ENCODE data around the gene ZNF689.

DNA sequence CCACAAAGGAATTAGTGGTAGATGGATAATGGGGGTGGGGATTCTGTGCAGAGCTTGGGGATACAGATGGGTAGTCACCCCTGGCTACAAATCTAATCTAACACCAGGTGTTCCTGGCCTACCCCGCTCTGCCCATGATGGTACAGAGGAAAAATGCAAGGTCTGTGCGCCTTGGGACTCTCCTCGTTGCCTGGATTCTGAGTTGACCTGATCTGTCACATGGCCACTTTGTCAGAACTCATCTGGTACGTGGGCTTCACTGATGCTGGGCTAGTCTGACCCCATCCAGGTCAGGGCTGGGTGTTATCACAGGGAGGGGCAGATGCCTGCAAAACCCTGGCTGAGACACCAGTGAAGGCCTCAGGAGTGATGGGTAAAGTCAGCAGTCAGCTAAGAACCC is 57.2 kb downstream of the ZNF689 start:
- TF ChIP-seq, protein P1, sequence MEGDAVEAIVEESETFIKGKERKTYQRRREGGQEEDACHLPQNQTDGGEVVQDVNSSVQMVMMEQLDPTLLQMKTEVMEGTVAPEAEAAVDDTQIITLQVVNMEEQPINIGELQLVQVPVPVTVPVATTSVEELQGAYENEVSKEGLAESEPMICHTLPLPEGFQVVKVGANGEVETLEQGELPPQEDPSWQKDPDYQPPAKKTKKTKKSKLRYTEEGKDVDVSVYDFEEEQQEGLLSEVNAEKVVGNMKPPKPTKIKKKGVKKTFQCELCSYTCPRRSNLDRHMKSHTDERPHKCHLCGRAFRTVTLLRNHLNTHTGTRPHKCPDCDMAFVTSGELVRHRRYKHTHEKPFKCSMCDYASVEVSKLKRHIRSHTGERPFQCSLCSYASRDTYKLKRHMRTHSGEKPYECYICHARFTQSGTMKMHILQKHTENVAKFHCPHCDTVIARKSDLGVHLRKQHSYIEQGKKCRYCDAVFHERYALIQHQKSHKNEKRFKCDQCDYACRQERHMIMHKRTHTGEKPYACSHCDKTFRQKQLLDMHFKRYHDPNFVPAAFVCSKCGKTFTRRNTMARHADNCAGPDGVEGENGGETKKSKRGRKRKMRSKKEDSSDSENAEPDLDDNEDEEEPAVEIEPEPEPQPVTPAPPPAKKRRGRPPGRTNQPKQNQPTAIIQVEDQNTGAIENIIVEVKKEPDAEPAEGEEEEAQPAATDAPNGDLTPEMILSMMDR (IDR thresholded peaks at IDR 0.05), result no peak
- TF ChIP-seq POLR2A (IDR thresholded peaks at IDR 0.05), result no peak
- TF ChIP-seq POLR2AphosphoS5 (IDR thresholded peaks at IDR 0.05), result no peak
